SJCRH30 (cell line): Measurements from ENCODE around the gene PLA2G4E. TPM values are rescaled to one million over a fixed set of nuclear protein-coding genes. Genes with fewer than 3 reads are reported as not detected.
A peak's percentile ranks its signal among the peaks of the same experiment; 100 is the strongest.

Experiments used
- DNase-seq, 2 experiments: peaks; one replicate each; pipeline ENCODE4 v3.0.0-alpha.2; 2015 to 2020
- H3K27ac ChIP-seq: fragments of 250-450 bp; sonication (Bioruptor Pico); 2 replicates; pipeline ENCODE4 v1.5.1; 2020; ENCODE audit warnings: mild to moderate bottlenecking, moderate library complexity
- H3K27me3 ChIP-seq: fragments of 250-450 bp; sonication (Bioruptor Pico); 2 replicates; pipeline ENCODE4 v1.5.1; 2020; ENCODE audit warnings: mild to moderate bottlenecking, moderate library complexity
- H3K36me3 ChIP-seq: fragments of 250-450 bp; sonication (Bioruptor Pico); 2 replicates; pipeline ENCODE4 v1.5.1; 2020; ENCODE audit warnings: mild to moderate bottlenecking, moderate library complexity
- H3K4me1 ChIP-seq: fragments of 250-450 bp; sonication (Bioruptor Pico); 2 replicates; pipeline ENCODE4 v1.5.1; 2020; ENCODE audit warnings: mild to moderate bottlenecking, moderate library complexity
- H3K4me3 ChIP-seq: fragments of 250-450 bp; sonication (Bioruptor Pico); 2 replicates; pipeline ENCODE4 v1.5.1; 2020; ENCODE audit warnings: mild to moderate bottlenecking, moderate library complexity
- H3K9me3 ChIP-seq: fragments of 250-450 bp; sonication (Bioruptor Pico); replicated peaks from 2 replicates; pipeline ENCODE4 v1.5.1; 2020; ENCODE audit warnings: mild to moderate bottlenecking, moderate library complexity
- total RNA-seq: library from RNA; depleted of rRNA; stranded (reverse); fragments of >200 nt; shearing (Covaris generic); gene quantifications from 2 replicates; pipeline ENCODE4 v1.2.3, GENCODE V29; 2014

PLA2G4E gene
- total RNA-seq, 1 experiment from 2014 or later, result not detected

GRCh38 chr15:42038401-42038800 lies 17.6 kb upstream of the PLA2G4E start:
- H3K36me3 ChIP-seq, result no peaks in the 10 kb centered on the region; the same call in 1 of the 2 replicates
- no peak overlapping the region for H3K27ac ChIP-seq
- no peaks in the 10 kb centered on the region for H3K4me1 ChIP-seq
- DNase-seq, result no peak
- H3K27me3 ChIP-seq, result no peaks in the 10 kb centered on the region; the same call in 1 of the 2 replicates
- H3K9me3 ChIP-seq, result no peaks in the 10 kb centered on the region
- no peak overlapping the region for H3K4me3 ChIP-seq

DNA sequence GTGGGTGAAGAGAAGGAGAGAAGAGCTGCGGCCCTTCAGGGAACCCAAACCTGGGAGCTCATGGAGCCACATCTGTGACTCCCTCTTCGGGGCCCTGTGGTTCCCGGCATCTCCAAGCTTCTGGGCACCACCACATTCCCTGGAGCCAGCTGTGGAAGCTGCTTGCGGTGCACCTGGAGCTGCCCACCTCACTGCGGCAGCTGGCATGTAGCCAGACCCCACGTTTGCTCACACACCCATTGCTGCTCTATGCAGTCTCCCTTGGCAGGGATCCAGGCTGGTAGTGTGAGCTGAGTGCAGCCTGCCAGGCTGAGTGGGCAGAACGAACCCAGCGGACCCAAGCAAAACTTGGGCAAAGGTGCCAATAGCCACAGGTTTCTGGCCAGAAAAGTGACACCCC lies 16.8 kb upstream of the PLA2G4E start:
- no peaks in the 10 kb centered on the region; the same call in 1 of the 2 replicates for H3K36me3 ChIP-seq
- H3K27me3 ChIP-seq, result no peaks in the 10 kb centered on the region; the same call in 1 of the 2 replicates

GRCh38 chr15:42036966-42037365 lies 16.1 kb upstream of the PLA2G4E start:
- Histone ChIP-seq H3K4me1 (no peaks in the 10 kb centered on the region), H3K27me3 (no peaks in the 10 kb centered on the region; the same call in 1 of the 2 replicates), H3K4me3 (no peak overlapping the region), H3K36me3 (no peaks in the 10 kb centered on the region; the same call in 1 of the 2 replicates), H3K9me3 (no peaks in the 10 kb centered on the region), H3K27ac (no peak overlapping the region)
- DNase-seq, result no peak

More for the DNA sequence above, 16.8 kb upstream of the PLA2G4E start:
- no peak overlapping the region for H3K27ac ChIP-seq
- H3K9me3 ChIP-seq, result no peaks in the 10 kb centered on the region
- peak; percentile 31 to 32 for DNase-seq
- H3K4me3 ChIP-seq, result no peak overlapping the region
- H3K4me1 ChIP-seq, result no peaks in the 10 kb centered on the region

GRCh38 chr15:42036112-42036905 lies 15.5 kb upstream of the PLA2G4E start:
- no peak for DNase-seq

DNA sequence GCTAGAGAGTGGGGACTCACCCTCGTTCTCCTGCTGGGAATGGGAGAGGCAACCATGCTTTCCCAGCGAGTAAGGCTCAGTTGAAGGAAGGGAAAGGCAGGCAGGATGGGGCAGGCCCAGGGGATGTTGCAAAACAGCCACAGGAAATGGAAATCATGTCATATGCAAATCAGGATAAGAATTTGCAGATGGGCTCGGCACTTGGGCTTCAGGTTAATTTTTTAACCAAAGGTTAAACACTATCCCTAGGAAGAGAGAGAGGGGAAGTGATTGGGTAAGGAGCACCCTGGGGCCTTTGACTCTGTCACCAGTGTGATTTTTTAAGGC lies 14.6 kb upstream of the PLA2G4E start:
- DNase-seq, result no peak
- no peaks in the 10 kb centered on the region; the same call in 1 of the 2 replicates for H3K36me3 ChIP-seq
- no peaks in the 10 kb centered on the region for H3K4me1 ChIP-seq
- no peak overlapping the region for H3K4me3 ChIP-seq
- no peaks in the 10 kb centered on the region; the same call in 1 of the 2 replicates for H3K27me3 ChIP-seq
- no peak overlapping the region for H3K27ac ChIP-seq
- H3K9me3 ChIP-seq, result no peaks in the 10 kb centered on the region

More at GRCh38 chr15:42036112-42036905, 15.5 kb upstream of the PLA2G4E start:
- Histone ChIP-seq H3K9me3 (no peaks in the 10 kb centered on the region), H3K27me3 (no peaks in the 10 kb centered on the region; the same call in 1 of the 2 replicates), H3K36me3 (no peaks in the 10 kb centered on the region; the same call in 1 of the 2 replicates), H3K27ac (no peak overlapping the region), H3K4me3 (no peak overlapping the region), H3K4me1 (no peaks in the 10 kb centered on the region)

- H3K4me3 ChIP-seq, result no peak overlapping the region
- no peaks in the 10 kb centered on the region for H3K27me3 ChIP-seq
- no peaks in the 10 kb centered on the region; the same call in 1 of the 2 replicates for H3K36me3 ChIP-seq
- H3K27ac ChIP-seq, result no peak overlapping the region
- no peak for DNase-seq
- no peaks in the 10 kb centered on the region for H3K9me3 ChIP-seq
- no peaks in the 10 kb centered on the region for H3K4me1 ChIP-seq
Observed at GRCh38 chr15:42034628-42035434, 14.0 kb upstream of the PLA2G4E start.

DNA sequence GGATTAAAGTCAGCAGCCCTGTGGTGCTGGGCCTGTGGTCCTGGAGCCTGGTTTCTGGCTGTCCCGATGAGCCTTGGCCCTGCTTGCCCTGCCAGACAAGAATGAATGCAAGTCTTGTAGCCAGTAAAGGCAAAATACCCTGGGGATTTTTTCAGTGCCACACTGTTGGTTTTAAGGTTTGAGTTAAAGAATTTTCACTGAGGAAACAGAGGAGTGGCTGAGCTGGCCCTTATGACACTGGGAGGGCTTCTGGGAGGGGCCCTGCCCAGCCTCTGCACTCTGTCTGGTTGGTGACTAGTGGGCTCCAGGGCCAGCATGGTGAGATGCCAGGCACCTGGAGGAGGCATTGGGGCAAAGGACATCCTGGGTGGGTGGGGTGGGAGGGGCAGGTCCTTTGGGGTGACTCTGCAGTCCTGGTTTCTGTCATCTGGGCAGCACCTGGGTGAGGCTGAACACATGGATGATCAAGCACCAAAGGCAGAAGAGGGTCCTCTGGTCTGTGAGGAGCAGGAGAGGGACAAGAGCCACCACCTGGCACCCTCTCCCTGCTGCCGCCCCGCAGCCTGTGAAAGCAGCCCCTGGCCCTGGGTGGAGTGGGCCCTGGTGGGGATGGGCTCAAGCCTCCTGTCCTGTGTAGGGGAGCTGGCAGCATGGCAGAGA lies 12.5 kb upstream of the PLA2G4E start:
- Histone ChIP-seq H3K27ac (no peak overlapping the region), H3K4me3 (no peak overlapping the region), H3K27me3 (no peaks in the 10 kb centered on the region), H3K36me3 (no peaks in the 10 kb centered on the region), H3K4me1 (no peaks in the 10 kb centered on the region), H3K9me3 (no peaks in the 10 kb centered on the region)
- no peak for DNase-seq

DNA sequence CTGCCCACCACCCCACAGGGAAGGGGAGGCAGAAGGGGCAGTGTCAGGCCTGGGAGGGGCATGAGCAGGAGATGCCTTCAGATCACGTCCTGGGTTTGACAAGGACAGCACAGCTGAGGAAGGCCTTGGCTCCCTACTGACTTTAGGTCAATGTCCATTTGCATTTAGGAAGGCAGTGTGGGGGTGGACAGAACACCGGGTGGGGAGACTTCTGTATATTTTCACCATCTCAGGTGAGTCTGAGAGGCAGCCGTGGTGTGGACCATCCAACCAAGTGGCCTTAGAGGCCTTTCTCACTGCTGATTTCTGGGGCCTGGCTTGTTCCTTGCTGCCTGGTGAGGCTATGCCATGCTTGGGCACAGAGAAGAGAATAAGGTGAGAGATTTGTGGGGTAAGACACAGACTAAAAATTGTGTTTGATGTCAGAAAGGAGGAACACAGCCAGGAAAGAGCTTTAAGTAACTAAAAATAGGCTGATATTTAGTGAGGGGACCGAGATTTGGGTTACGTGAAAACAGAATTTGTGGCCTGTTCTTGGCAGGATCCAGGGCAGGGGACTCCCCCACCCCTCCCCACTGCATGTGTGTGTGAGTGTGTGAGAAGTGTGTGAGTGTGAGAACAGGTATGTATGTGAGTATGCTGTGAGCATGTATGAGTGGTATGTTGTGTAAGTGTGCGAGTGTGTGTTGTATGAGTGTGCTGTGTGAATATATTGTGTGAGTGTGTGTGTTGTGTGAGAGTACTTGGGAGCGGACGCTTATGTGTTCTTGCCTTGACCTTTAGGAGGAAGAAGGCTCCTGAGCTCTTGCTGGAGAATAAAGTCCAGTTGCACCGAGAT lies 11.8 kb upstream of the PLA2G4E start:
- DNase-seq, result no peak
- H3K36me3 ChIP-seq, result no peaks in the 10 kb centered on the region
- H3K9me3 ChIP-seq, result no peaks in the 10 kb centered on the region
- no peaks in the 10 kb centered on the region for H3K27me3 ChIP-seq
- H3K4me1 ChIP-seq, result no peaks in the 10 kb centered on the region
- no peak overlapping the region for H3K4me3 ChIP-seq
- H3K27ac ChIP-seq, result no peak overlapping the region

GRCh38 chr15:42031198-42031915 lies 10.5 kb upstream of the PLA2G4E start:
- H3K36me3 ChIP-seq, result no peaks in the 10 kb centered on the region
- no peak overlapping the region for H3K27ac ChIP-seq
- H3K27me3 ChIP-seq, result no peaks in the 10 kb centered on the region
- no peak for DNase-seq
- H3K4me3 ChIP-seq, result no peak overlapping the region
- H3K4me1 ChIP-seq, result no peaks in the 10 kb centered on the region
- no peaks in the 10 kb centered on the region for H3K9me3 ChIP-seq

- no peak for DNase-seq
- Histone ChIP-seq H3K27me3 (no peaks in the 10 kb centered on the region), H3K36me3 (no peaks in the 10 kb centered on the region), H3K4me1 (no peaks in the 10 kb centered on the region), H3K27ac (no peak overlapping the region), H3K9me3 (no peaks in the 10 kb centered on the region), H3K4me3 (no peak overlapping the region)
Observed at GRCh38 chr15:42027521-42027920, 6.7 kb upstream of the PLA2G4E start.

DNA sequence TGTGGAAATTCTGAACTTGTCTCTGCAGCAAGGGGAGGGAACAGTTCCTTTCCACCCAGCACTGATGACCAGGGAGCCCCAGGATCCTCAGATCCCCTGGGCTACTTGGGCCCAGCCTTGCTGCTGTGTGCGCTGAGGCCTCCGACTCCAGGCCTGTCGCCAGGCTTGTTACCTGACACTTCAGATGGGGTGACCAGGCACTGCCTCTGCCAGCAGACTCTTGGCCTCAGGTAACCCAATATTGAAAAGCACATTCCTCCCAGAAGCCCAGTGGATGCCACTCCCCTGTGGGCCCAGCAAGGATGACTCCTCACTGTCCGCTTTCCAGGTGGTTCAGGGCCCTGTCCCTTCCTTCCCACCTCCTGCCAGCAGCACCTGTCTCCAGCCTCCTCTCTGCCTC lies 3.5 kb upstream of the PLA2G4E start:
- no peak for DNase-seq
- Histone ChIP-seq H3K27me3 (no peaks in the 10 kb centered on the region), H3K27ac (no peak overlapping the region), H3K36me3 (no peaks in the 10 kb centered on the region), H3K4me1 (no peaks in the 10 kb centered on the region), H3K4me3 (no peak overlapping the region), H3K9me3 (no peaks in the 10 kb centered on the region)

GRCh38 chr15:42021593-42021992 lies 751 bp upstream of the PLA2G4E start:
- H3K36me3 ChIP-seq, result no peaks in the 10 kb centered on the region
- no peak overlapping the region for H3K4me3 ChIP-seq
- no peaks in the 10 kb centered on the region for H3K27me3 ChIP-seq
- H3K9me3 ChIP-seq, result no peaks in the 10 kb centered on the region
- no peak overlapping the region for H3K27ac ChIP-seq
- H3K4me1 ChIP-seq, result no peaks in the 10 kb centered on the region
- no peak for DNase-seq

DNA sequence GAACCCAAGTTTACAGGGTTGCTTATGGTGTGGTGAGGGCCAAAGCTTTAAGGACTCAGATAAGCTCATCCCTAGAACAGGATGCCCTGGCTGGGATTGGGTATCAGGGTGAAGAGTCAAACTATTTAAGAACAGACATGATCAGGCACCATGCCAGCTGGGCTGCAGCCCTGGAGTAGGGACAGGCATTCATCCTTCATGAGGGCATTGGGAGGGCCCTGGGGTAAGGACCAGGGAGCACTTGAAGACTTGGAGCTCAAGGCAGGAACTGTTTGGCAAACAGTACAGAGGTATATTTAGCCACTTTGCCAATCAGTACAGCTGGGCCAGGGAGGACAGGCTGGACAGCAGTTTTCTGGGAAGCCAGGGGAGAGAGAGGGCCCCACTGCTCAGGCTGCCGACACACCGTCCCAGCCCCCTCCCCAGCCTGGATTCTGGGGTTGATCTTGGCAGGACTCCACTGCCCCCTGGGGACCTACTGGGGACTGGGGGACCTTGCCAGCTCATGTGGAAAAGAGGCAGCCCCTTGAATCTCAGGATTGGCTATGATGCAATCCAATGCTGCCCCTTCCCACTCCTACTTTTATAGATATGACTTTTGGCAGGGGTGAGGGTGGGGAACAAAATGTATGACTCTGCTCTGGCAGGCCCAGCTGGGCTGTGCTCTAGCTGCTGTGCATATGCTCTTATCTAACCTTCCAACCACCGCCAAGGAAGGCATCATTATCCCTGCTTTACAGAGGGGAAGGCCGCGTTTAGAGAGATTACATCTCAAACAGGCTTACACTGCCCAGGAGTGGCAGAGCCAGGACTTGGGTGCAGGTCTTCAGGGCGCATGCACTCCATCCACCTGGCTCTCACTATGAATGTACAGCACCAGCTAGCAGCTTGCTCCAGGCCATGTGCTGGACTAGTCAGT lies 2.3 kb downstream of the PLA2G4E start:
- no peak overlapping the region for H3K27ac ChIP-seq
- H3K36me3 ChIP-seq, result no peaks in the 10 kb centered on the region
- H3K9me3 ChIP-seq, result no peaks in the 10 kb centered on the region
- H3K4me3 ChIP-seq, result no peak overlapping the region
- no peak for DNase-seq
- H3K4me1 ChIP-seq, result no peaks in the 10 kb centered on the region
- no peaks in the 10 kb centered on the region for H3K27me3 ChIP-seq
